22Rv1 (cell line): ENCODE measurements around the gene CFAP68.

ENCODE experiments used
- CTCF ChIP-seq: fragments of 450-650 bp; IDR thresholded peaks from 2 replicates; pipeline ENCODE4 v1.5.1; 2017; ENCODE audit warnings: mild to moderate bottlenecking
- ZFX ChIP-seq: fragments of 450-650 bp; IDR thresholded peaks from 2 replicates; pipeline ENCODE4 v1.6.1; 2017; ENCODE audit warnings: antibody characterized with exemption, borderline replicate concordance

GRCh38 chr11:111912535-111912934 lies 33.2 kb downstream of the CFAP68 start, which contains the start of gene HSPB2:
- TF ChIP-seq CTCF = no peak
- TF ChIP-seq ZFX = no peak
